8988T (cell line): ENCODE measurements around the gene ZSWIM8.

Experiments
- DNase-seq: peaks from one replicate; pipeline ENCODE4 v3.0.0; 2011

The ZSWIM8 gene

DNA sequence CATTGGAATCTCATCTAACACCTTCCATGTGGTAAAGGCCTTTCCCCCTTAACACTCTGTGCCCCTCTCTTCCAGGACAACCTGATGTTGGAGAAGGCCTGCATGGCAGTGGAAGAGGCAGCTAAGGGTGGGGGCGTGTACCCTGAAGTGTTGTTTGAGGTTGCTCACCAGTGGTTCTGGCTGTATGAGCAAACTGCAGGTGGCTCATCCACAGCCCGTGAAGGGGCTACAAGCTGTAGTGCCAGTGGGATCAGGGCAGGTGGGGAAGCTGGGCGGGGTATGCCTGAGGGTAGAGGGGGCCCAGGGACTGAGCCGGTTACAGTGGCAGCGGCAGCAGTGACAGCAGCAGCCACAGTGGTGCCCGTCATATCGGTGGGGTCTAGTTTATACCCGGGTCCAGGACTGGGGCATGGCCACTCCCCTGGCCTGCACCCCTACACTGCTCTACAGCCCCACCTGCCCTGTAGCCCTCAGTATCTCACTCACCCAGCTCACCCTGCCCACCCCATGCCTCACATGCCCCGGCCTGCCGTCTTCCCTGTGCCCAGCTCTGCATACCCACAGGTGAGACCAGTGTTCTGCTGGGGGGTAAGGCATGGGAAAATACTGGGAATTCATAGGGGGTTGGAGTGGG, 13.6 kb downstream of the ZSWIM8 start:
- DNase-seq: no peak

- DNase-seq: no peak
Measured at GRCh38 chr10:73799899-73800559, 14.6 kb downstream of the ZSWIM8 start.

DNA sequence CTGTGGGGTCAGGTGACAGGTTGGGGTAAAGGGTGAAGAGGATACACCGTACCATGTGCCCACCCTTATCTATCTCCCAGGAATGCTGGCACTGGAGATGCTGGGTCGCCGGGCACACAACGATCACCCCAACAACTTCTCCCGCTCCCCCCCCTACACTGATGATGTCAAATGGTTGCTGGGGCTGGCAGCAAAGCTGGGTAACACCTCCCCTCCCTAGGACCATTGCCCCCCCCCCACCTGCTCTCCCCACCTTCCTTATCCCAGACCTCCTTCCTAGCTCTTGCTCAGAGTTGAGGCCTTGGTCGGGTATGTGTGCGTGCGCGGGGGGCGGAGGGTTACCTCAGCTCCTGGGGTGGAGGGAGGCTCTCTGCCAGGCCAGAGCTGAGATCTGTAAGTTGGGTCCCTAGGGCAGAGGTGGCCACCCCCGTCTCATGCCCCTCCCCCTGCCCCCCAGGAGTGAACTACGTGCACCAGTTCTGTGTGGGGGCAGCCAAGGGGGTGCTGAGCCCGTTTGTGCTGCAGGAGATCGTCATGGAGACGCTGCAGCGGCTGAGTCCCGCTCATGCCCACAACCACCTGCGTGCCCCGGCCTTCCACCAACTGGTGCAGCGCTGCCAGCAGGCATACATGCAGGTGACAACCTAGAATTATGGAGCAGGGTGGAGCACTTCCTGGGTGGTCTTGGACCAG, 15.3 kb downstream of the ZSWIM8 start:
- no peak for DNase-seq

DNA sequence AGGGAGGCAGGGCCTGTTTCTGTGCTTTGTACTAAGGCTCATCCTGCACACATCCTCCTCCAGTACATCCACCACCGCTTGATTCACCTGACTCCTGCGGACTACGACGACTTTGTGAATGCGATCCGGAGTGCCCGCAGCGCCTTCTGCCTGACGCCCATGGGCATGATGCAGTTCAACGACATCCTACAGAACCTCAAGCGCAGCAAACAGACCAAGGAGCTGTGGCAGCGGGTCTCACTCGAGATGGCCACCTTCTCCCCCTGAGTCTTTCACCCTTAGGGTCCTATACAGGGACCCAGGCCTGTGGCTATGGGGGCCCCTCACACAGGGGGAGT, 15.8 kb downstream of the ZSWIM8 start:
- no peak for DNase-seq

DNA sequence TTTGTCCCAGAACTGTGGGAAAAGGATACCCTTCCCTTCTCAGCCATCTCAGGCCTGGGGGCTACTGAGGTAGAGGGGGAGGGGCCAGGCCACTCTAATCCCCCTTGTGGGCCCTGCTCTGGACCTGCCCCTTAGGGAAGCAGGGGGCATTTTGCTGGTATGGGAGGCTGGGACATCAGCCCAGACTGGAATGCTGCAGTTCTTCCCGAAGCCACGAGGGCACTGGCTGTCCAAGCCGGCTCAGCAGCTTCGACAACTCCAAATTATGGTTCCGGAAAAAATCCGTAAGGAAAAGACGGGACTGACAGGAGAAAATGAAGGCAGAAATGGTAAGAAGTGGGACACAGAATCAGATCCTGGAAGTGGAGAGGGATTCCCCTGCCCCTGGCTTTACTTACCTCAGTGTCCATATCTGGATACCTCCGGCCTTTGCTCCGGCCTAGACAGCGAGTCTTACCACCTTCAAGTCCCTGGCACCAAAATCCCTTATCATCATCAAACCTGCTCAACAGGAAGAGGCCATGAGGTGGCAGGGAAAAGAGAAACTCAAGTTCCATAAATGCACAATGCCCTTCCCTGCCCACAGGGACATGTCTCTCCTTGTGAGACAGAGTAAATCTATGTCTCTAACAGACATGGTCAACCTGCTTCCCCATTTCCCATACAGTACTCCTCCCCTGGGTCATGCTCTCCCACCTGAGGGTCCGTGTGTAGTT, 17.0 kb downstream of the ZSWIM8 start:
- no peak for DNase-seq

DNA sequence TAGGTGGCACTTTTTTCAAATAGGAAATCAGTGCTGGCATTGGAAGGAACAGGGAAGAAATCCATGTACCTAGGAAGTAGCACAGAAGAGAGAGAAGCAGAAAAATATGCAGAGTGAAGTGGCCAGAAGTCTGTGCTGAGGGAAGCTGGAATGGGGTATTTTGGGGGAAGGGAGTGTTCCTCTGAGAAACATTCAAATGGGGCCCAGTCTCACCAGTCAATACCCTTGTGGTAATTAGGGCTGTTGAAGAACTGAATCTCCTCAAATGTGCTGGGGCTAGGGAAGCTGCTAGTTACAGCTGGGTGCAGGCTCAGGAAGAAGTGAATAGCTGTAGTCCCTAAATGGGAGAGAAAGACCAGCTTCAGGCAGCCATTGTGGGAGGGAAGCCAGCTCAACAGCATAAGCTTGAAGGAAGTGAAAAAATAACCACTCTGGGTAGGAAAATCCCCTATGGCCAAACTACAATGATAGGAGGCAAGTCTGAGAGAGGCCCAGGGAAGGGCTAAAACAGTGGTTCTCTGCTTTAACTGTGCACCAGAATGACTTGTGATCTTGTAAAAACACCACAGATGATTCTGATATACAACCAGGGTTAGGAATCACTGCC, 18.4 kb downstream of the ZSWIM8 start:
- DNase-seq: no peak

- no peak for DNase-seq
Measured at GRCh38 chr10:73806176-73806950, 21.0 kb downstream of the ZSWIM8 start.

DNA sequence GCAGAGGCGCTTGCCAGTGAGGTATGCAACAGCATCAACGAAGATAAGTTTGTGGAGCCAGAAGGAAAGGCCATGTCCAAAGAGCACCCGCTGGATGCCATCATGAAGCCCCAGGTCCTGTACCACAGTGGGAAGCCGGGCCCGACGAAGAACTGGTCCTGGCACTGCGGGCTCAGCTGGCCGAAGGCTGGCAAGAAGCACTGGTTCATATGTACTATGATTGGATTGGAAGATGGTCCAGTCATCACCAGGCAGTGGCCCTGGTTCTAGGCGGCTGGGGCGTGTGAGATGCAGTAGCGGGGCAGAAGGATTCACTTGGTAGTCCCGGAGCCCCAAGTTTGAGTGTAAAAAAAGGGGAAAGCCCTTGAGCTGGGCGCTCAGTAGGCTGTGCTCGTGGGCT, 22.1 kb downstream of the ZSWIM8 start:
- no peak for DNase-seq

GRCh38 chr10:73808021-73808815, 22.8 kb downstream of the ZSWIM8 start:
- no peak for DNase-seq

DNA sequence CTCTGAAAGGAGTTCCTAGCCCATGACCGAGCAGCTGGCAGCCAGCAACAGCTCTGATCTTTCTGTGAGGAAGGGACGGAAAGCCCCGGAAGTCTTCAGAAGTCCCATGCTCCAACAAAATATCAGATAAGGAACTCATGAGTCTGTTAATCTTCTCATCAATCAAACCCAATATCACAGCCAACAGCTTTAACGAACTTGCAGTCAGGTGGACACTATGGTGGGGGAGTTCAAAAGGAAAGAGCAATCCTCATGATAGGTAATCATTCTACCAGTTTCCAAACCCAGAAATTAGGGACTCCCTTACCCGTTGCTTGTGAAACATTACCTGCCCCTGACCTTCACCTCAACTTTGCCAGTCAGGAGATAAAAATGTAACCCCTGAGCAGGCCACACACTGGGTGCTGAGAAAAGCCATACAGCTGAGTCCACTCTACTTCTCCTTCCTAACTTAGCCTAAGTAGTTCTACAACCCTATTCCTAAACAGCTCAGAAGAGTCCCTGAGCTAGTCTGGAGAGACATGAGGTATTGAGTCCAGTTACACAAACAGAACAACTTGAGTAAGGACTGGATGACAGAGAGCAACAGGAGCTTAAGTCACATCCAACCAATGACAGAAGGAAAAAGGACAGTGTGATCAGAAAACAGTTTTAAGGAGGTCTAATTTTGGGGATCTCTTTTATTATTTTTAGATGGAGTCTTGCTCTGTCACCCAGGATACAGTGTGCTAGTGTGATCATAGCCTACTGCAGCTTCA, 23.8 kb downstream of the ZSWIM8 start:
- DNase-seq: no peak

GRCh38 chr10:73810358-73810734, 24.9 kb downstream of the ZSWIM8 start:
- no peak for DNase-seq

GRCh38 chr10:73810735-73811465, 25.5 kb downstream of the ZSWIM8 start:
- DNase-seq: peak; percentile 57

DNA sequence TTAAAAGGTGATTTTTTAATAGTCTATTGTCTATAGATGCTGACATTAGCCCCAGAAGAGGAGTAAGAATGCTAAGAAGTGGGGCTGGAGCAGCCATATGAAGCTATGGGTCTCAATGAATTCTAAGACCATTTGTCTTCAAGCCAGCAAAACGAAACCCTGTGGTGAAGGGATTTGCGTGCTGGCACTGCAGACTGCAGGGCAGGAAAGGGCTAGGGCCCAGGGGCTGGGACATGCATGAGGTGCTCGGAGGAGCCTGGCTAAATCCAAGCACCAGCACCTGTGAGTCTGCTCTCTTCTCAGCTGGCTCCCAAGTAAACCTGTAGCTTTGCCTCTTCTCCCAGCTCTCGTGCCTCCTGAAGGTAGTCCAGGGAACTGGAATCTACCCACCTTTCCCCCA, 27.3 kb downstream of the ZSWIM8 start:
- DNase-seq: no peak

- DNase-seq: no peak
Measured at GRCh38 chr10:73813333-73813732, 27.9 kb downstream of the ZSWIM8 start.

- no peak for DNase-seq
Measured at GRCh38 chr10:73814276-73814895, 29.0 kb downstream of the ZSWIM8 start.

DNA sequence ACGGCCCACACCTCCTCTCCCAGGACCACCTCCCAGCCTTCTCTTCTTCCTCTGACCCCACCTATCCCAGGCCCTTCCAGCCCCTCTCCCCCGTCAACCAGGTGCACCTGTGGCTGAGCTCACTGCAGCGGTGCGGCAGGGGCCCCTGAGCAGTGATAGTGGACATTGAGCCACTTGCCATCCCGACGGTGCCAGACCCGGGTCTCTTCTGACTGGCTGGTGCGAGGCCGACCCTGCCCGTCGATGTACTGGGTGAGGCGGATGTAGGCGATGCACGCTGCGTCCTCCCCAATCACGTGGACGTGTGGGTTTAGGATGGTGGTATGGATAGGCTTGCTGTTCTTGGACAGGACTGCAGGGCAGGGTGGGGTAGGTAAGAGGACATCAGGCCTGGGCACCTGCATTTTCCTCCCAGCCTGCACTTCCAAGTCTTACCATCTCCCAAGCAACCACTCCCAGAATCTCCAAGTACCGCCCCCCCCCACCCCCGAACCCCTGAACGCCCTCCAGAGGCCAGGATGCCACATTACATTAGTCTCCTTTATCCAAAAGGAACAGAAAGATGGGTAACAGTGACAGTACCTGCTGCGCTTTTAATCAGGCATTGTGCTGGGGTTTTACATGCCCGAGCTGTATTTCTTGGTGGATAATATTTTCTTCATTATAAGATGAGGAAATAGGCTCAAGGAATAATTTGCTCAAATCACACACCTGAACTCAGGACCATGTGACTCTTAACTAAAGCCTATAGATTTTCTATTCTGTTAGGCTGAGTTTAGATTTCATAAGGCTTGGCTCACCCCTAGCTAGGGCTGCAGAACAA, 29.7 kb downstream of the ZSWIM8 start:
- DNase-seq: peak; percentile 84

- no peak for DNase-seq
Measured at GRCh38 chr10:73815719-73816030, 30.3 kb downstream of the ZSWIM8 start.

- DNase-seq: no peak
Measured at GRCh38 chr10:73816917-73817729, 31.7 kb downstream of the ZSWIM8 start.
